HEK293 (cell line): ENCODE results near the gene OPALIN.

Experiments
- CTCF ChIP-seq: fragments of 450-650 bp; formaldehyde crosslinking; IDR thresholded peaks from 2 replicates; pipeline ENCODE4 v1.5.1; 2016; ENCODE audit warnings: missing biosample characterization, missing genetic modification characterization
- GLI4 ChIP-seq: fragments of 450-650 bp; formaldehyde crosslinking; IDR thresholded peaks from 2 replicates; pipeline ENCODE4 v1.5.1; 2016; ENCODE audit warnings: missing biosample characterization, missing genetic modification characterization
- PATZ1 ChIP-seq: fragments of 450-650 bp; formaldehyde crosslinking; IDR thresholded peaks from 2 replicates; pipeline ENCODE4 v1.5.1; 2016; ENCODE audit warnings: missing biosample characterization, missing genetic modification characterization
- WT1 ChIP-seq: fragments of 450-650 bp; formaldehyde crosslinking; IDR thresholded peaks from 2 replicates; pipeline ENCODE4 v1.5.1; 2016; ENCODE audit warnings: missing biosample characterization, missing genetic modification characterization
- ZNF48 ChIP-seq: fragments of 450-650 bp; formaldehyde crosslinking; IDR thresholded peaks from 2 replicates; pipeline ENCODE4 v1.5.1; 2016; ENCODE audit warnings: missing biosample characterization, missing genetic modification characterization
- ZNF549 ChIP-seq: fragments of 450-650 bp; IDR thresholded peaks from 2 replicates; pipeline ENCODE4 v1.5.1; 2018; ENCODE audit warnings: missing biosample characterization, missing genetic modification characterization, mild to moderate bottlenecking, inconsistent platforms, moderate library complexity
- TF ChIP-seq, protein P1 (sequence below): fragments of 450-650 bp; formaldehyde crosslinking; IDR thresholded peaks from 2 replicates; pipeline ENCODE4 v1.5.1; 2017; ENCODE audit warnings: missing biosample characterization, missing genetic modification characterization

DNA sequence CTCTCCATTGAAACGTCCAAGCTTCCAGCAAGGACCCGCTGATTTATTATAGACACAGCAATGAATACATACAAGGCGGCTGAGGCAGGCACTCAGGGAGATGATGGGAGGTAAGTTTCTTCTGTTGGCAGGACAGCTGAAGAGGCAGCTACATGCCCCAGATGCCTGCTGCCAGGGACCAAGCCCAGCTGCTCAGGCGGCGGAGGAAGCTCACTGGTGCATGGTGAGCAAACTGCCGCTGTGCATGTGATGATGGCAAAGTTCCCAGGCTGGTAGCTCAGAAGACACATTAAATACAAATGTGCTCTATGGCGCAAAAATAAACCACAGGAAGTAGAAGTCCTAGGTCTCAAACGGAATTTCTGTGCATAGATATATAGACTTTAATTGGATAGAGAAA lies 52.3 kb downstream of the OPALIN start:
- no peak for TF ChIP-seq CTCF (tag by site-specific recombination)
- no peak for TF ChIP-seq GLI4 (tag by site-specific recombination)
- TF ChIP-seq, protein P1, sequence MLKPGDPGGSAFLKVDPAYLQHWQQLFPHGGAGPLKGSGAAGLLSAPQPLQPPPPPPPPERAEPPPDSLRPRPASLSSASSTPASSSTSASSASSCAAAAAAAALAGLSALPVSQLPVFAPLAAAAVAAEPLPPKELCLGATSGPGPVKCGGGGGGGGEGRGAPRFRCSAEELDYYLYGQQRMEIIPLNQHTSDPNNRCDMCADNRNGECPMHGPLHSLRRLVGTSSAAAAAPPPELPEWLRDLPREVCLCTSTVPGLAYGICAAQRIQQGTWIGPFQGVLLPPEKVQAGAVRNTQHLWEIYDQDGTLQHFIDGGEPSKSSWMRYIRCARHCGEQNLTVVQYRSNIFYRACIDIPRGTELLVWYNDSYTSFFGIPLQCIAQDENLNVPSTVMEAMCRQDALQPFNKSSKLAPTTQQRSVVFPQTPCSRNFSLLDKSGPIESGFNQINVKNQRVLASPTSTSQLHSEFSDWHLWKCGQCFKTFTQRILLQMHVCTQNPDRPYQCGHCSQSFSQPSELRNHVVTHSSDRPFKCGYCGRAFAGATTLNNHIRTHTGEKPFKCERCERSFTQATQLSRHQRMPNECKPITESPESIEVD, result no peak
- TF ChIP-seq ZNF48 (tag by site-specific recombination), result no peak
- TF ChIP-seq ZNF549 (tag by site-specific recombination), result no peak
- TF ChIP-seq WT1 (tag by site-specific recombination), result no peak
- no peak for TF ChIP-seq PATZ1 (tag by site-specific recombination)
